ENCODE data around the gene JARID2. TPM values are rescaled to one million over a fixed set of nuclear protein-coding genes. Genes with fewer than 3 reads are reported as not detected.

Gene JARID2
- total and polyA plus RNA-seq, 2 of the 13 experiments (the other 11 are each of a cell fraction or from before 2014, with no cell fraction given), result 7.5 to 10.3 TPM

- TF ChIP-seq TBL1XR1 (IDR thresholded peaks at IDR 0.05; ENCODE audit: borderline replicate concordance, low read length, partially characterized antibody) (peak; percentile 22), ZNF816 (CRISPR knock-in tag; IDR thresholded peaks at IDR 0.05; ENCODE audit: borderline replicate concordance) (no peak), ZNF83 (CRISPR knock-in tag; IDR thresholded peaks at IDR 0.05; ENCODE audit: borderline replicate concordance) (no peak), TEAD2 (CRISPR knock-in tag; IDR thresholded peaks at IDR 0.05) (no peak), CENPBD1 (CRISPR knock-in tag; IDR thresholded peaks at IDR 0.05; ENCODE audit: borderline replicate concordance, low read depth) (no peak), IKZF5 (CRISPR knock-in tag; IDR thresholded peaks at IDR 0.05) (no peak; the same call in 1 of the 2 replicates), TMF1 (CRISPR knock-in tag; IDR thresholded peaks at IDR 0.05; ENCODE audit: low read depth) (no peak), IRX3 (CRISPR knock-in tag; IDR thresholded peaks at IDR 0.05; ENCODE audit: borderline replicate concordance, low read depth) (no peak), SATB2 (CRISPR knock-in tag; IDR thresholded peaks at IDR 0.05) (no peak), ZSCAN31 (CRISPR knock-in tag; IDR thresholded peaks at IDR 0.05; ENCODE audit: low read depth) (no peak), MED1 (CRISPR knock-in tag; IDR thresholded peaks at IDR 0.05) (peak; percentile 34; the same call in 1 of the 2 replicates), THAP11 (CRISPR knock-in tag; IDR thresholded peaks at IDR 0.05) (peak; percentile 20; the same call in 1 of the 2 replicates), HDAC2 (CRISPR knock-in tag; IDR thresholded peaks at IDR 0.05) (peak; percentile 49), ZNF503 (CRISPR knock-in tag; IDR thresholded peaks at IDR 0.05) (no peak; the same call in 1 of the 2 replicates), NKX3-1 (CRISPR knock-in tag; IDR thresholded peaks at IDR 0.05) (no peak), AGO1 (IDR thresholded peaks at IDR 0.05; ENCODE audit: low read depth, low read length, poor library complexity, severe bottlenecking) (no peak), ZFYVE20 (CRISPR knock-in tag; IDR thresholded peaks at IDR 0.05; ENCODE audit: borderline replicate concordance, low read depth) (no peak)
- TF ChIP-seq, protein P1, sequence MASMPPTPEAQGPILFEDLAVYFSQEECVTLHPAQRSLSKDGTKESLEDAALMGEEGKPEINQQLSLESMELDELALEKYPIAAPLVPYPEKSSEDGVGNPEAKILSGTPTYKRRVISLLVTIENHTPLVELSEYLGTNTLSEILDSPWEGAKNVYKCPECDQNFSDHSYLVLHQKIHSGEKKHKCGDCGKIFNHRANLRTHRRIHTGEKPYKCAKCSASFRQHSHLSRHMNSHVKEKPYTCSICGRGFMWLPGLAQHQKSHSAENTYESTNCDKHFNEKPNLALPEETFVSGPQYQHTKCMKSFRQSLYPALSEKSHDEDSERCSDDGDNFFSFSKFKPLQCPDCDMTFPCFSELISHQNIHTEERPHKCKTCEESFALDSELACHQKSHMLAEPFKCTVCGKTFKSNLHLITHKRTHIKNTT (CRISPR knock-in tag; IDR thresholded peaks at IDR 0.05), result no peak
- TF ChIP-seq, protein P2, sequence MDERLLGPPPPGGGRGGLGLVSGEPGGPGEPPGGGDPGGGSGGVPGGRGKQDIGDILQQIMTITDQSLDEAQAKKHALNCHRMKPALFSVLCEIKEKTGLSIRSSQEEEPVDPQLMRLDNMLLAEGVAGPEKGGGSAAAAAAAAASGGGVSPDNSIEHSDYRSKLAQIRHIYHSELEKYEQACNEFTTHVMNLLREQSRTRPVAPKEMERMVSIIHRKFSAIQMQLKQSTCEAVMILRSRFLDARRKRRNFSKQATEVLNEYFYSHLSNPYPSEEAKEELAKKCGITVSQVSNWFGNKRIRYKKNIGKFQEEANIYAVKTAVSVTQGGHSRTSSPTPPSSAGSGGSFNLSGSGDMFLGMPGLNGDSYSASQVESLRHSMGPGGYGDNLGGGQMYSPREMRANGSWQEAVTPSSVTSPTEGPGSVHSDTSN (CRISPR knock-in tag; IDR thresholded peaks at IDR 0.05), result no peak
Observed at GRCh38 chr6:15504581-15505350, 258.9 kb downstream of the JARID2 start (continued).

Measured in HepG2 (cell line).